VCaP (cell line): Measurements from ENCODE around the gene WDR49.

Experiments used
- H3K27ac ChIP-seq: fragments of 450-650 bp; 2 replicates; pipeline ENCODE4 v1.5.1; 2017
- CTCF ChIP-seq: fragments of 450-650 bp; conservative IDR thresholded peaks from 2 replicates; pipeline ENCODE4 v1.5.1; 2017; ENCODE audit warnings: mild to moderate bottlenecking, moderate library complexity

WDR49 gene

GRCh38 chr3:167602041-167602440 is 51.7 kb downstream of the WDR49 start:
- no peak for TF ChIP-seq CTCF
- H3K27ac ChIP-seq, result no peak overlapping the region

GRCh38 chr3:167587651-167588050 is 66.1 kb downstream of the WDR49 start:
- no peak for TF ChIP-seq CTCF
- H3K27ac ChIP-seq, result no peak overlapping the region

- no peak overlapping the region for H3K27ac ChIP-seq
- no peak for TF ChIP-seq CTCF
These were observed 78.6 kb downstream of the WDR49 start for GRCh38 chr3:167575000-167575600.

- TF ChIP-seq CTCF, result no peak
- H3K27ac ChIP-seq, result no peak overlapping the region
These were observed 80.8 kb downstream of the WDR49 start for GRCh38 chr3:167572991-167573390.

- no peak for TF ChIP-seq CTCF
- no peak overlapping the region for H3K27ac ChIP-seq
These were observed 85.1 kb downstream of the WDR49 start for GRCh38 chr3:167568634-167569033.

- no peak for TF ChIP-seq CTCF
- H3K27ac ChIP-seq, result no peak overlapping the region
These were observed 88.3 kb downstream of the WDR49 start for GRCh38 chr3:167565489-167565888.

GRCh38 chr3:167564612-167565011 is 89.1 kb downstream of the WDR49 start:
- no peak for TF ChIP-seq CTCF
- no peak overlapping the region for H3K27ac ChIP-seq
